HG03575 (cell line): Measurements from ENCODE around the gene ADGRD1.

Source experiments
- ATAC-seq: cut with Tn5 transposase; IDR thresholded peaks from one replicate; pipeline ENCODE4 v1.9.1; 2021; ENCODE audit not compliant: unreplicated experiment, insufficient number of reproducible peaks, low FRiP score; ENCODE audit errors: extremely low read depth

Gene ADGRD1

GRCh38 chr12:131146173-131146675 is 192.5 kb downstream of the ADGRD1 start:
- no peak for ATAC-seq

GRCh38 chr12:131147293-131147692 is 193.6 kb downstream of the ADGRD1 start:
- no peak for ATAC-seq

- no peak for ATAC-seq
Measured at GRCh38 chr12:131147894-131148293, 194.2 kb downstream of the ADGRD1 start.

DNA sequence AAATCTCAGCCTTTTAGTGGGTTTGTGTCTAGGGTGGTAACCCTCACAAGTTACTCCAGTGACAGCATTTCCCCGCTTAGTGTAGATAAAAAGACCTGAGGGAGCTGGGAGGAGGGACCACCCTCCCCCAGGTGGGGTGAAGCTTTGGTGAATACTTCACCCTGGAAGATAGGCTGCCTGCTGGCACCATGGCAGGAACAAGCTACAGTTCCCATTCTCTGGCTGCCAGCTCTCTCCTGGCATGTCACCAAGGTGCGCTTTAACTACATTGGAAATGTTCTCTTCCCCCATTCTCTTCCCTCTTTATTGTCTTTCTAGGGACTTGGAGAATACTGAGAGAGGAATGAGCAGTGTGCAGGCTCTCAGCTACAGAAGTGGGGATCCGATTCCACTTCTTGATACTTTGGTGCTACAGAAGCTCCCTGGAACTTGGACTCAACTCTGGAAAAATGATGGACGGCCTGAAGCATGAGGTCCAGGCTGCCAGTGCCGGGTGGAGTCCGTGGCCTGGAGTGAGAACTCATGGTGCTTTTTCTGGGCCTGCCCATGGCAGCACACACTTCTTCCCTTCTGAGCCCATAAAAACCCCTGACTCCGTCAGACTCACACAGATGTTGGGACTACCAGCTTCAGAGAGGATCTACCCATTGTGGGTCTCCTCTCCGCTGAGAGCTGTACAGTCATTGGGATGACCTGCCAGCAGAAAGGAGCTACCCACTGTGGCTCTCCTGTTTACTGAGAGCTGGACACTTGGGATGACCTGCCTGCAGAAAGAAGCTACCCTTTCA is 198.0 kb downstream of the ADGRD1 start:
- no peak for ATAC-seq

- no peak for ATAC-seq
Measured at GRCh38 chr12:131152587-131152986, 198.9 kb downstream of the ADGRD1 start.

DNA sequence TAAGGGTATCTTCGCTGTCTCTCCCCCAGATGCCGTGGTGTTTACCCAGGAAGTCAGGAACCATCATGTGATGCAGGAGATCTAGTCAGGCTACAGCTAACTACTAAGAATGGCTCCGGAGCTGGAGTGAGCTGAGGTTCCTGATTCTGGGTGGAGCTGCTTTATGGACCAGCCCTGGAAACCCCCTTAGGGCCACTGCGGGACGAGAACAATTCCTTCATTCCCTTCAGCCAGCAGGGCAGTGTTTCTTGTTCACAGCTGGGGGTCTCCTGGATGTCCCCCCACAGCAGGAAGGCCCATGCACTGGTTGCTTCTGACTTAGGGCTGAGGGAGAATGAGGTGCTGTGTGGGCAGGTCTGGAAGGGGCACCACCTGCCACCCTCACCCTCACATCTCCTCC is 199.3 kb downstream of the ADGRD1 start:
- ATAC-seq, result no peak

- no peak for ATAC-seq
Measured at GRCh38 chr12:131153956-131154355, 200.2 kb downstream of the ADGRD1 start.

- no peak for ATAC-seq
Measured at GRCh38 chr12:131155131-131155530, 201.4 kb downstream of the ADGRD1 start.

GRCh38 chr12:131157743-131158142 is 204.0 kb downstream of the ADGRD1 start:
- ATAC-seq, result no peak

DNA sequence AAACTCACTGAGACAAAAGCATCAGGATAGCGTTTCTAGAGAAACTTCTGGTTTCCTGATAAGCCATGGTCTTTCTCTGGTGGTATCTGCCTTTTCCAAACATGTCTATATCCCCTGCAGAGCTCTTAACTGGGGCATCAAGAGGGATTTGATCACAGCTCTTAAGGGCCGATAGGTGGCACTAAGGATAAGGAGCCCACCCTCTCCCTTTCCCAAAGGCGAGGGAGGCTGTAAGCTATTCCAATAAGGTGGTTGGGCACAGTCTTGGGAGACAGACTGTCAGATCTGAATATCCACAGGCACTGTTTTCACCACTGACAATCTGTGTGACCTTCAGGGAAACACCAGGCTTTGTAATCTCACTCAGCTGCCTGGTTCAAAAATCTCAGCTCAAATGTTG is 206.0 kb downstream of the ADGRD1 start:
- ATAC-seq, result no peak

DNA sequence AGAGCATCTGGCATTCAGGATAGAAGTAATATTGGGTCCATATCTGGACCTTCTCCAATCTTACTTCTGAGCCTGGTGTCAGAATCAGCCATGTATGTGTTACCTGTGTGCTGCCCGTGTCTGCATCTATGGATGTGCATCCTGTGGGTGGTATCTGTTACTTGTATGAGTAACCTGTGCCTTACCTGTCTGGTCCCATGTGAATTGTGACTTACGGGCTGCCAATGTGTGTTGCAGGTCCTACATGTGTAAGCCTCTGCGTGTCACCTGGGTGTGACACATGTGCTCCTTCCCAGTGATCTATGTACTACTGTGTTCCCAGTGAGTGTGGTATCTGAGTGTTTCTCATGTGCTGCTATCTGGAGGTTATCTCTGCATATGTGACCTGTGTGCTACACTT is 208.4 kb downstream of the ADGRD1 start:
- ATAC-seq, result no peak

GRCh38 chr12:131163189-131163738 is 209.6 kb downstream of the ADGRD1 start:
- ATAC-seq, result no peak

DNA sequence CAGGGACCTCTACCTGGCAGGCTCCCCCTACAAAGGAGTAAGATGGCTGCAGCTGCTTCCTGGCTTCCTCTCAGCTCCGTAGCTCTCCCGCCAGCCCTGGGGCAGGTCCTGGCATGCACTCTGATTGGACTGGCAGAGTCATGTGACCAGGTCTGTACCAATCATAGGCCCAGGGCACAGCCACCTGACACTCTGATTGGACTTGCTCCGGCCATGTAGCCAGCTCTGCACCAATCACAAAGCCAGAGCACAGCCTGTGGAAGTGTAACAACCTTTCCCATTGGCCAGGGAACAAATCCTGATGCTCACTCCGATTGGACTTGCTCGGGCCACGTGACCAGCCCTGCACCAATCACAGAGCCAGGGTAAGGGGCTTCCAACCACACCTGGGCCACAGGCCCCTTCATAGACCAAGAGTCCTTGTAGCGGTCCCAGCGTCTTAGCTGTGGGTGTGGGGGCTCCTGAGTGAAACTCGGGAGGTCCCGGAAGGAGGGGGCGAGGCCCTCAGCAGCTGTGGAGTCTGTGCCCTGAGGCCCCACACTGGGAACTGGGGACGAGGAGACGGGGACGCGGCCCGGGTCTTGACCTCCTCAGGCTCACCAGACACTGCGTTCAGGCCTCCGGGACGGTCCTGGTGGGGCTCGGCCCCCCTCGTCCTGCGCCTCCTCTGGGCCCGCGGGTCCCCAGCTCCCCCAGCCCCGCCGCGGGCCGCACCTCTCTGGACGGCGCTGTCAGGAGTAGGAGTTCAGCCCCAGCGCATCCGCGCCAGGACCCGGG is 210.6 kb downstream of the ADGRD1 start:
- ATAC-seq, result no peak

- ATAC-seq, result no peak
Measured at GRCh38 chr12:131166717-131167116, 213.0 kb downstream of the ADGRD1 start.

GRCh38 chr12:131167334-131167733 is 213.6 kb downstream of the ADGRD1 start:
- ATAC-seq, result no peak

GRCh38 chr12:131171029-131171428 is 217.3 kb downstream of the ADGRD1 start:
- no peak for ATAC-seq

DNA sequence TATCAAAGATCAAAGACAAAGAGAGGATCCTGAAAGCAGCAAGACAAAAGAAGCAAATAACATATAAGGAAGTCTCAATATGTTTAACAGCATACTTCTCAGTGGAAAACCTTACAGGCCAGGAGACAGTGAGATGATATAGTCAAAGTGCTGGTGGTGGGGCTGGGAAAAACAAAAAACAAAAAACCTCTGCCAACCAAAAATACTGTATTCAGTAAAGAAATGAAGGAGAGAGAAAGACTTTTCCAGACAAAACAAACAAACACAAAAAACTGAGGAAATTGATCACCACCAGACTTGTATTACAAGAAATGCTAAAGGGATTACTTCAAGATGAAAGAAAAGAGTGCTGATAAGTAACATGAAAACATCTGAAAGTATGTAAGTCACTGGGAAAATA is 221.2 kb downstream of the ADGRD1 start:
- ATAC-seq, result no peak

GRCh38 chr12:131176266-131176665 is 222.6 kb downstream of the ADGRD1 start:
- ATAC-seq, result no peak

- ATAC-seq, result no peak
Measured at GRCh38 chr12:131176926-131177325, 223.2 kb downstream of the ADGRD1 start.

DNA sequence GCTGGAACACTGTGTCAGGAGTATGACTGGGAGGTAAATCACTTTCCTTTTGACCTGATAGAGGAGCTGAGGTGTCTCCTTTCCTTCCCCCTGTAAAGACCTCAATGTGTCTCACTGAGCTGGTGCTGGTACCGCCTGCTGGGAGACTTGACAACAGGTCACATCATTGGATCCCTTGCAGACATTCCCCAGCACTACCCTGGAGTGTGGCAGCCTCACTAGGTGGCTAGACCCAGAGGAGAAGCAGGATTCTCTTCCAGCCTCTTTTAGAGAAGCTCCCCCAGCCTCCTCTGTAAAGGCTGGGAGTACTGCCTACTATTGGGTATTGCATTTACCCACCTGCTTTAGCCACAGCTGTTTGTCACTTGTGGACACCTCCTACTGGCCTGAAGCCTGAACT is 223.9 kb downstream of the ADGRD1 start:
- ATAC-seq, result no peak
